NCI-H1694 (cell line): ENCODE results near the gene IKZF3.

ENCODE experiments used
- DNase-seq: peaks from one replicate; lab custom pipeline; 2025; lab: John Stamatoyannopoulos, UW

The IKZF3 gene

GRCh38 chr17:39814497-39814896 lies 49.6 kb downstream of the IKZF3 start:
- no peak for DNase-seq

- no peak for DNase-seq
Observed at GRCh38 chr17:39813631-39814030, 50.5 kb downstream of the IKZF3 start.

- DNase-seq: no peak
Observed at GRCh38 chr17:39812466-39812865, 51.6 kb downstream of the IKZF3 start.

GRCh38 chr17:39810939-39811728 lies 53.0 kb downstream of the IKZF3 start:
- DNase-seq: no peak

GRCh38 chr17:39809221-39809620 lies 54.9 kb downstream of the IKZF3 start:
- no peak for DNase-seq

- DNase-seq: no peak
Observed at GRCh38 chr17:39808409-39808997, 55.6 kb downstream of the IKZF3 start.

GRCh38 chr17:39804839-39805238 lies 59.3 kb downstream of the IKZF3 start:
- DNase-seq: no peak

- no peak for DNase-seq
Observed at GRCh38 chr17:39801055-39801454, 63.1 kb downstream of the IKZF3 start.

- no peak for DNase-seq
Observed at GRCh38 chr17:39800540-39800939, 63.6 kb downstream of the IKZF3 start.

- DNase-seq: no peak
Observed at GRCh38 chr17:39799395-39799794, 64.7 kb downstream of the IKZF3 start.

- no peak for DNase-seq
Observed at GRCh38 chr17:39794249-39794970, 69.7 kb downstream of the IKZF3 start.

GRCh38 chr17:39793301-39793872 lies 70.7 kb downstream of the IKZF3 start:
- DNase-seq: no peak

- DNase-seq: no peak
Observed at GRCh38 chr17:39792526-39793221, 71.4 kb downstream of the IKZF3 start.

- DNase-seq: no peak
Observed at GRCh38 chr17:39791111-39791992, 72.8 kb downstream of the IKZF3 start.

GRCh38 chr17:39787743-39788484 lies 76.2 kb downstream of the IKZF3 start:
- DNase-seq: no peak

GRCh38 chr17:39787041-39787440 lies 77.1 kb downstream of the IKZF3 start:
- DNase-seq: no peak

- DNase-seq: no peak
Observed at GRCh38 chr17:39782980-39783379, 81.1 kb downstream of the IKZF3 start.

GRCh38 chr17:39782481-39782880 lies 81.6 kb downstream of the IKZF3 start:
- no peak for DNase-seq

GRCh38 chr17:39781861-39782213 lies 82.3 kb downstream of the IKZF3 start:
- DNase-seq: no peak

GRCh38 chr17:39781031-39781860 lies 82.9 kb downstream of the IKZF3 start:
- no peak for DNase-seq
